ENCODE data around the gene MYO18B.

- TF ChIP-seq, protein P1, sequence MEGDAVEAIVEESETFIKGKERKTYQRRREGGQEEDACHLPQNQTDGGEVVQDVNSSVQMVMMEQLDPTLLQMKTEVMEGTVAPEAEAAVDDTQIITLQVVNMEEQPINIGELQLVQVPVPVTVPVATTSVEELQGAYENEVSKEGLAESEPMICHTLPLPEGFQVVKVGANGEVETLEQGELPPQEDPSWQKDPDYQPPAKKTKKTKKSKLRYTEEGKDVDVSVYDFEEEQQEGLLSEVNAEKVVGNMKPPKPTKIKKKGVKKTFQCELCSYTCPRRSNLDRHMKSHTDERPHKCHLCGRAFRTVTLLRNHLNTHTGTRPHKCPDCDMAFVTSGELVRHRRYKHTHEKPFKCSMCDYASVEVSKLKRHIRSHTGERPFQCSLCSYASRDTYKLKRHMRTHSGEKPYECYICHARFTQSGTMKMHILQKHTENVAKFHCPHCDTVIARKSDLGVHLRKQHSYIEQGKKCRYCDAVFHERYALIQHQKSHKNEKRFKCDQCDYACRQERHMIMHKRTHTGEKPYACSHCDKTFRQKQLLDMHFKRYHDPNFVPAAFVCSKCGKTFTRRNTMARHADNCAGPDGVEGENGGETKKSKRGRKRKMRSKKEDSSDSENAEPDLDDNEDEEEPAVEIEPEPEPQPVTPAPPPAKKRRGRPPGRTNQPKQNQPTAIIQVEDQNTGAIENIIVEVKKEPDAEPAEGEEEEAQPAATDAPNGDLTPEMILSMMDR (IDR thresholded peaks at IDR 0.05), result no peak
- TF ChIP-seq POLR2A (IDR thresholded peaks at IDR 0.05; ENCODE audit: low read depth) (no peak), EP300 (IDR thresholded peaks at IDR 0.05) (no peak)
Observed at GRCh38 chr22:25834490-25834889, 92.5 kb downstream of the MYO18B start.

All from esophagus muscularis mucosa (tissue), 4 donors.